NB4 (cell line): ENCODE measurements around the gene MAGI1.

Experiments used
- CTCF ChIP-seq: IDR thresholded peaks from one replicate; pipeline ENCODE4 v1.5.1; 2012; ENCODE audit warnings: low read depth, low read length
- MAX ChIP-seq: IDR thresholded peaks from 2 replicates; pipeline ENCODE4 v1.6.1; 2011; ENCODE audit warnings: low read depth, low read length
- POLR2A ChIP-seq: IDR thresholded peaks from 2 replicates; pipeline ENCODE4 v1.6.1; 2011; ENCODE audit warnings: mild to moderate bottlenecking; ENCODE audit not compliant: insufficient read length; ENCODE audit errors: extremely low read depth

DNA sequence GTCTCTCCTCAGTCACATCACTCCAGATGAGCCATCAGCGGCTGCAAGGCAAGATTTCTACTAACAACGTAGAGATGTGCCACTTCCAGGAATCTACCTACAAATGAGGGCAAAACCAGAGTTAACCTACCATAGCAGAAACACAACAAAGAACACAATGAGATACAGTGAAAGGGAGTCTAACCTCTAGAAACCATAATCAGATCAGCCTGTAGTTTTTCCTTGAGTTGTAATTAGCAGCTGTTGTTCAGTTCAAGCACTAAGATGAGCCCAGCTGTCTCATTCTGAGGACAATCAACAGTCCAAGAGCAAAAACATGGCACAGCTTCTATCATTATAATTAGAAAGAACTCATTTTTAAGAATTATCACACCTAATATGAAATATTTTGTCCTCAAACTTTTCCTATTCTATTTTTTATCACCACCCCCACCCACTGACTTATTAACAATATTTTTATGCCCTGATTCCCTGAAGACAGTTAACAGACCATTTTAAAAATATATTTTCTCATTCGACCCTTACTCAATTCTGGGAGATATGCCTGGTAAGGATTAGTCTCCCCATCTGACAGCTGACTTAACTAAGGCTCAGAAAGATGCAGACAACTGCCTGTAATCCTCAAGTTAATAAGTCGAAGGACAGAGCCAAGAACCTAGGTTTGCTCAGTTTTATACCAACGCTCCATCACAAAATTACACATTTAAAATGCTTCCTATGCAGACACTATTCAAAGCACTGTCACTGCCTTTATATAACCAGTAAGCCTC lies 50.1 kb downstream of the MAGI1 start:
- no peak for TF ChIP-seq CTCF
- TF ChIP-seq MAX = no peak
- TF ChIP-seq POLR2A = no peak
